RWPE2 (cell line): ENCODE data around the gene MAP3K4.

Source experiments
- ATAC-seq: fragments of 200-7000 bp; cut with Tn5 transposase; 3 replicates; pipeline ENCODE4 v1.9.1; 2021; ENCODE audit warnings: low read depth
- DNase-seq: peaks from one replicate; pipeline ENCODE4 v3.0.0-alpha.2; 2020; ENCODE audit warnings: low spot score
- H3K27ac ChIP-seq: fragments of 450-650 bp; 2 replicates; pipeline ENCODE4 v1.5.1; 2017; ENCODE audit warnings: mild to moderate bottlenecking; ENCODE audit not compliant: poor library complexity, severe bottlenecking
- H3K27me3 ChIP-seq: fragments of 250-450 bp; sonication (Bioruptor Pico); 2 replicates; pipeline ENCODE4 v1.5.1; 2021; ENCODE audit warnings: mild to moderate bottlenecking, moderate library complexity; ENCODE audit not compliant: insufficient read depth, poor library complexity, severe bottlenecking
- H3K36me3 ChIP-seq: fragments of 250-450 bp; sonication (Bioruptor Pico); 2 replicates; pipeline ENCODE4 v1.5.1; 2020; ENCODE audit warnings: low read depth, mild to moderate bottlenecking, moderate library complexity
- H3K4me1 ChIP-seq: fragments of 250-450 bp; sonication (Bioruptor Pico); 2 replicates; pipeline ENCODE4 v1.5.1; 2021; ENCODE audit warnings: mild to moderate bottlenecking, moderate library complexity; ENCODE audit not compliant: insufficient read depth, poor library complexity, severe bottlenecking
- H3K4me3 ChIP-seq: fragments of 250-450 bp; sonication (Bioruptor Pico); 2 replicates; pipeline ENCODE4 v1.5.1; 2021; ENCODE audit warnings: mild to moderate bottlenecking, moderate library complexity; ENCODE audit not compliant: severe bottlenecking
- H3K9me3 ChIP-seq: fragments of 250-450 bp; sonication (Bioruptor Pico); 2 replicates; pipeline ENCODE4 v1.5.1; 2021; ENCODE audit warnings: mild to moderate bottlenecking, moderate library complexity; ENCODE audit not compliant: severe bottlenecking
- CTCF ChIP-seq: fragments of 450-650 bp; IDR thresholded peaks from one replicate; pipeline ENCODE4 v1.5.1; 2017; ENCODE audit warnings: mild to moderate bottlenecking, moderate library complexity; ENCODE audit not compliant: poor library complexity, severe bottlenecking

The MAP3K4 gene

DNA sequence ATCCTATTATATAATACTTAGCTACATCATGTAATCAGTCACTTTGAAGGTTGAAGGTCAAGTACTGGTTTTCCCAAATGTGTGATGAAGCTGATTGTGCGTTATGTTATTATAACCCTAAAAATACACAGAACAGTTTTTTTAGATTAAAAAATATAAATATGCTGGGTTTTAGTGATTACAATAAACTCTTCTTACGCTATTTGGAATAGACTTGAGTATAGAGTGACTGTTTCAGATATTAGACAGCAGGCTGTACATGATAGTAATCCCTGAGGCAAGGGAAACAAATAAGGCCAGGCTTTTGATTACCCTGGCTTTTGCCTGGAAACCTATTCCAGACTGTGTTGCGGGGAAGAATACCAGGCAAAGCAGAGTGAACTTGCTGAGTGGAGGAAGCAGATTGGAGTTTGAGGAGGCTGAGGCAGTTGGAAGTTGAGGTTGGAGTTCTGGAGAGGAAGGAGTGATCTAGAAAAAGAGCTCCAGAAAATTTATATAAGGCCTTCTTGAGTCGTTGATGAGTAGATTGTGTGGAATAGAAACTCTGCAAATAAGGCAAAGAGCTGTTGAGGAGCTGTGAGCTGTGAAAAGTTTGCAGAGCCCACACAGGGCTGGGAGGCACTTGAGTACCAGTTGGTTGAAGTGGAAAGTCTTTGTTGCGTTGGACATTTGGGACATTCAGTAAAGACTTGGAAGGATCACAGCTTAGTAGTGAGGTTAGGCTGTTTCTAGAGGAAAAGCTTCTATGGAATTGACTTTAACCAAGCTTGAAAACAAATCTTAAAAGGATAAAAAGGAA, 26.4 kb downstream of the MAP3K4 start:
- Histone ChIP-seq H3K4me3 (no peak overlapping the region), H3K36me3 (peaks cover 3% of the 10 kb centered on the region; the same call in 1 of the 2 replicates), H3K27ac (no peak overlapping the region), H3K4me1 (peaks cover 6% of the 10 kb centered on the region), H3K27me3 (no peaks in the 10 kb centered on the region), H3K9me3 (no peaks in the 10 kb centered on the region)
- ATAC-seq (no peak), DNase-seq (no peak)
- no peak for TF ChIP-seq CTCF

GRCh38 chr6:161019324-161019839, 27.8 kb downstream of the MAP3K4 start:
- Histone ChIP-seq H3K4me3 (no peak overlapping the region), H3K27ac (no peak overlapping the region), H3K4me1 (peaks cover 6% of the 10 kb centered on the region), H3K9me3 (no peaks in the 10 kb centered on the region), H3K36me3 (peaks cover 6% of the 10 kb centered on the region; the same call in 1 of the 2 replicates), H3K27me3 (no peaks in the 10 kb centered on the region)
- no peak for TF ChIP-seq CTCF
- no peak for DNase-seq
- ATAC-seq, result no peak

- Histone ChIP-seq H3K27ac (no peak overlapping the region), H3K4me3 (no peak overlapping the region), H3K9me3 (no peaks in the 10 kb centered on the region), H3K36me3 (peaks cover 6% of the 10 kb centered on the region; the same call in 1 of the 2 replicates), H3K4me1 (peaks cover 6% of the 10 kb centered on the region), H3K27me3 (no peaks in the 10 kb centered on the region)
- TF ChIP-seq CTCF, result no peak
- DNase-seq (no peak), ATAC-seq (no peak)
Observed at GRCh38 chr6:161021543-161021942, 30.0 kb downstream of the MAP3K4 start.

GRCh38 chr6:161021998-161022743, 30.6 kb downstream of the MAP3K4 start:
- peaks cover 6% of the 10 kb centered on the region for H3K4me1 ChIP-seq
- no peak for DNase-seq
- ATAC-seq, result no peak

More at GRCh38 chr6:161021998-161022743, 30.6 kb downstream of the MAP3K4 start:
- Histone ChIP-seq H3K27me3 (no peaks in the 10 kb centered on the region), H3K4me3 (no peak overlapping the region), H3K27ac (no peak overlapping the region), H3K9me3 (no peaks in the 10 kb centered on the region), H3K36me3 (peaks cover 6% of the 10 kb centered on the region; the same call in 1 of the 2 replicates)
- no peak for TF ChIP-seq CTCF
